Neutrophil (primary cell): Measurements from ENCODE around the gene ASPSCR1.

Source experiments
- H3K27ac ChIP-seq: fragments of 200-600 bp; sonication (generic); 2 replicates; pipeline ENCODE4 v1.5.1; 2016; ENCODE audit warnings: mild to moderate bottlenecking, moderate library complexity
- H3K27me3 ChIP-seq: fragments of 200-600 bp; sonication (generic); 2 replicates; pipeline ENCODE4 v1.6.0; 2016; ENCODE audit warnings: mild to moderate bottlenecking
- H3K36me3 ChIP-seq: fragments of 200-600 bp; sonication (generic); 2 replicates; pipeline ENCODE4 v1.5.1; 2017
- H3K4me1 ChIP-seq, 2 experiments: fragments of 200-600 bp in 1 of 2; sonication (generic) in 1 of 2; 1 replicate in 1 of 2; 2 replicates in 1 of 2; pipeline versions ENCODE4 v1.5.1 to v1.6.1; 2013 to 2016; ENCODE audit warnings: low read depth in 1 of 2, low read length in 1 of 2, mild to moderate bottlenecking in 1 of 2, moderate library complexity in 1 of 2; ENCODE audit not compliant: control insufficient read depth in 1 of 2, insufficient read depth in 1 of 2
- H3K4me3 ChIP-seq, 2 experiments: fragments of 200-600 bp in 1 of 2; sonication (generic) in 1 of 2; 1 replicate in 1 of 2; 2 replicates in 1 of 2; pipeline ENCODE4 v1.5.1; 2013 to 2016; ENCODE audit warnings: low read depth in 1 of 2, low read length in 1 of 2, mild to moderate bottlenecking in 1 of 2, moderate library complexity in 1 of 2
- H3K9me3 ChIP-seq: fragments of 200-600 bp; sonication (generic); 2 replicates; pipeline ENCODE4 v1.5.1; 2016
- CTCF ChIP-seq: fragments of 200-600 bp; sonication (generic); IDR thresholded peaks from 2 replicates; pipeline ENCODE4 v1.5.1; 2016; ENCODE audit warnings: antibody characterized with exemption

ASPSCR1 gene

GRCh38 chr17:82010575-82011525, 33.4 kb downstream of the ASPSCR1 start:
- Histone ChIP-seq H3K27me3 (no peaks in the 10 kb centered on the region), H3K27ac (no peak overlapping the region), H3K4me3 (no peak overlapping the region), H3K9me3 (no peaks in the 10 kb centered on the region), H3K4me1 (no peaks in the 10 kb centered on the region), H3K36me3 (peaks cover 12% of the 10 kb centered on the region)
- no peak for TF ChIP-seq CTCF

- H3K4me1 ChIP-seq: no peaks in the 10 kb centered on the region
- no peaks in the 10 kb centered on the region for H3K9me3 ChIP-seq
- H3K27ac ChIP-seq: no peak overlapping the region
- H3K27me3 ChIP-seq: no peaks in the 10 kb centered on the region
- no peak for TF ChIP-seq CTCF
- peaks cover 12% of the 10 kb centered on the region for H3K36me3 ChIP-seq
- H3K4me3 ChIP-seq: no peak overlapping the region
Observed at GRCh38 chr17:82011617-82012187, 34.3 kb downstream of the ASPSCR1 start.

DNA sequence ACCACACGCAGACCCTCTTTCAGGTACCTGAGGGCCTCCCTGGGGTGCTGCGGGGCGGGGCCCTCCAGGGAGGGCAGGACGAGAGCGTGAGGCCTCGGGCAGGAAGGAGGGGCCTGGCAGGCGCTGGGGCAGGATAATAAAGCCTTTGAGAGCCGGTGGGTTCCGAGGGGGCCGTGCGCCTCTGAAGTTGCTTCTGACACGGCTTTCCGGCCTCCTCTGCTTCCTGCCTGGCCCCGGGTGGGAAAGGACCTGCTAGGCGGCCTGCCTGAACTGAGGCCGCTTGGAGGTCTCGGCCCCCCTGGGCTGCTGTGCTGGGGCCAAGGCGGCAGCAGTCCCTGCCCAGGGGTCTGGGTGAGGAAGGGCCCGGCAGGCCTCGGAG, 34.8 kb downstream of the ASPSCR1 start:
- TF ChIP-seq CTCF: no peak
- H3K4me1 ChIP-seq: no peaks in the 10 kb centered on the region
- no peak overlapping the region for H3K27ac ChIP-seq
- H3K4me3 ChIP-seq: no peak overlapping the region
- no peaks in the 10 kb centered on the region for H3K9me3 ChIP-seq
- peaks cover 12% of the 10 kb centered on the region for H3K36me3 ChIP-seq
- no peaks in the 10 kb centered on the region for H3K27me3 ChIP-seq

GRCh38 chr17:82012640-82013295, 35.3 kb downstream of the ASPSCR1 start:
- Histone ChIP-seq H3K27ac (no peak overlapping the region), H3K27me3 (no peaks in the 10 kb centered on the region), H3K36me3 (peaks cover 12% of the 10 kb centered on the region), H3K4me1 (no peaks in the 10 kb centered on the region), H3K4me3 (no peak overlapping the region), H3K9me3 (no peaks in the 10 kb centered on the region)
- TF ChIP-seq CTCF: no peak

GRCh38 chr17:82013341-82013740, 35.9 kb downstream of the ASPSCR1 start:
- no peaks in the 10 kb centered on the region for H3K9me3 ChIP-seq
- H3K4me1 ChIP-seq: no peaks in the 10 kb centered on the region
- peaks cover 16% of the 10 kb centered on the region for H3K36me3 ChIP-seq
- no peaks in the 10 kb centered on the region for H3K27me3 ChIP-seq
- TF ChIP-seq CTCF: no peak
- H3K27ac ChIP-seq: no peak overlapping the region
- H3K4me3 ChIP-seq: no peak overlapping the region
